DMS53 treated with DMSO at 0.1 percent for 48 hours (cell line): ENCODE data around the gene PET100.

Experiments used
- DNase-seq: peaks from one replicate; lab custom pipeline; 2025; ENCODE audit not compliant: unreplicated experiment; lab: John Stamatoyannopoulos, UW

PET100 gene

DNA sequence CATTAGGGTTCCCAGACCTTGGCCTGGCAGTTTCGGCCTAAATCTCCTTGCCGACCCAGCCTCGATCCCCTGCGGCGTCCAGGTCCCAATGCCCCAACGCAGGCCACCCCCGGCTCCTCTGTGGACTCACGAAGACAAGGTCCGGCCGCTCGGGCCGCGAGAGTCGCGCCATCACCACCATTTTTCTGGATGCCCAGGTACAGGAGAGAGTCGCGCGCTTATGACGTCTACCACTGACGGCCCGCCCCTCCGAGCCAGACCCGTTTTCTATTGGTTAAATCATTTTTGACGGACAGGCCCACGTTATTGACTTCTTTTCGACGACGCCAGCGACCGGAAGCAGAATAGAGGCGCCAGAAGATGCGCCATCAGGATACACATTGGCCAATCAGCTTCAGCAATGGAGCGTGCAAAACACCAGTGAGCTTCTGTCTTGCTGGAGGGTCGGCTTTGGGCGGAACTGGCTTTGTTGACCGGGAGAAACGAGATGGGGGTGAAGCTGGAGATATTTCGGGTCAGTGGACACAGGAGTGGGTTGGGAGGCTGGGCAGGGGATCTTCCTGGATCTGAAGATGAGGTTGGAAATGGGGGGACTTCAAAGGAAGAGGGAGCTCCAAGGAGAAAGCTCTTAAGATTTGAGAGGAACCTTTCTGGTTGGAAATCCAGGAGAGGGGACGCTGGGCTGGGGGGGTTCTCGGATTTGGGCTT, at the start of gene PET100, which contains the start of gene XAB2:
TSS of gene PET100 (plus strand) at position 447 of the 708 bp plus-strand sequence. CDS start at position 488, 41 bp downstream.
TSS of gene XAB2 (minus strand) at position 199 of the 708 bp plus-strand sequence. CDS start at position 181, 18 bp downstream.
- DNase-seq: peak; percentile 92

GRCh38 chr19:7582446-7582845, 47.1 kb upstream of the PET100 start:
- no peak for DNase-seq

DNA sequence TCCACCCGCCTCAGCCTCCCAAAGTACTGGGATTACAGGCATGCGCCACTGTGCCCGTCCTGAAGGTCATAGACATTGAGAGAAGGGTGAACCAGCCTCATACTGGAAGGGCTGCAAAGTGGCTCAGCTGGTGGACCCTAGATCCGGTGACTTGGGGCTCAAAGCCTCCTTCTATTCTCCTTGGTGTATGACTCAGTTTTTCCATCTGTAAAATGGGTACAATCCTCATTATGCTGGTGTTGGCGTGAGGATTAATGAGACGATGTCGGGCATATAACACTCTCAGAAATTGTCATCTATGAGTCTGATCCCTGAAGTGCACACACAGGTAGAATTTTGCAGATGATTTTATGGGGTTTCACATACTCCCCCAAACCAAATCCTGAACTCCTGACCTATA, 39.8 kb upstream of the PET100 start:
- no peak for DNase-seq

GRCh38 chr19:7590256-7590655, 39.3 kb upstream of the PET100 start:
- DNase-seq: no peak

DNA sequence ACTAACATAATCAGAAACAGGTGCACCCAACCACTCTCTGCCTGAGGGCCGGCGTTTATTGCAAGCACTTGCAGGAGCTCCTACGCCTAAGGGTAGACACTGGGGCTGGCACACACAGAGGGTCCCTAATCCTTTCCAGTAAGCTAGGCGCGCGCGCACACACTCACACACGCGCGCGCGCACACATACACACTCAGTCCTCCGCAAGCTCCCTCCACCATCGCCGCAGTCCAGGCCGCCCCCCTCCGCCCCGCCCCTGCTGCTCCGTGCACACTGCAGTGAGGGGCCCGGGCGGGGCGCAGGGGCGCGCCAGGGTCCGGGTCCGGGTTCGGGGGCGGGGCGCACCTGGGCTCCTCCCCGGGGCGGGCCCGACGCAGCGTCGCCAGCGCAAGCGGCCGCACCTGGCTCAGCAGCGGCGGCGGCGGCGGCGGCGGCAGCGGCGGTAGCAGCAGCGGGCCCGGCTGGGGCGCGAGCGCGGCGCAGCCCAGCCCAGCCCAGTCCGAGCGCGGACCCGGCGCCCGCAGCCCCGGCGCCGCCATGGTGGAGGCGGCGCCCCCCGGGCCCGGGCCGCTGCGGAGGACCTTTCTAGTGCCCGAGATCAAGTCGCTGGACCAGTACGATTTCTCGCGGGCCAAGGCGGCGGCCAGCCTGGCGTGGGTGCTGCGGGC, 34.0 kb upstream of the PET100 start, which contains the start of gene CAMSAP3:
TSS of gene CAMSAP3 (plus strand) at position 398 of the 668 bp plus-strand sequence. CDS start at position 538, 140 bp downstream.
- peak; percentile 7 for DNase-seq

GRCh38 chr19:7596211-7596937, 33.2 kb upstream of the PET100 start:
- DNase-seq: no peak

- no peak for DNase-seq
Observed at GRCh38 chr19:7597689-7598088, 31.9 kb upstream of the PET100 start.

DNA sequence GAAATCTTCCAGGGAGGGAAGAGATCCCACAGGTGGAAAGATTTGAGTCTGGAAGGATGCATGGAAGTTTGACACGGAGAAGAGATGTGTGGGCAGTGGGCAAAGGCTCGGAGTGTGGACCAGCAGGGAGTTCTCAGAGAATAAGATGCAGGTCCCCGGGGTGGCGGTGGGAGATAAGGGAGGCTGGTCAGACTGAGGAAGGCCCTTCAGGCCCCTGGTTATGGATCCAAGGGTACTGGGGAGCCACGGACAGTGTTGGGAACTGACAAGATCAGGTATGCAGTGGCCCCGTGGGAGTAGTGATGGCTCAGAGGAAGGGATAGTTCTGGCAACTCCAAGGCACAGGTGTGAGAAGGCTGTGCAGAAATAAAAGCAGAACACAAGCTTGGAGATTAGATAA, 31.4 kb upstream of the PET100 start:
- no peak for DNase-seq

DNA sequence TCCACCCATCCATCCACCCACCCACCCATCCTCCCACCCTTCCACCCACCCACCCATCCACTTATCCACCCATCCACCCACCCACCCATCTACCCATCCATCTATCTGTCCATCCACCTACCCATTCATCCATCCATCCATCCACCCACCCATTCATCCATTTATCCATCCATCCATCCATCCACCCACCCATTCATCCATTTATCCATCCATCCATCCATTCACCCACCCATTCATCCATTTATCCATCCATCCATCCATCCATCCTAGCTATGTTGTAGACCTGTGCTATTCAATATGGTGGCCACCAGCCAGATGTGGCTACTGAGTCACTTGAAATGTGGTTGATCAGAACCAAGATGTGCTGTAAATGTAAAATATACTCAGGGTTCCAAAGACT, 28.9 kb upstream of the PET100 start:
- DNase-seq: no peak

- no peak for DNase-seq
Observed at GRCh38 chr19:7602240-7602934, 27.2 kb upstream of the PET100 start.

DNA sequence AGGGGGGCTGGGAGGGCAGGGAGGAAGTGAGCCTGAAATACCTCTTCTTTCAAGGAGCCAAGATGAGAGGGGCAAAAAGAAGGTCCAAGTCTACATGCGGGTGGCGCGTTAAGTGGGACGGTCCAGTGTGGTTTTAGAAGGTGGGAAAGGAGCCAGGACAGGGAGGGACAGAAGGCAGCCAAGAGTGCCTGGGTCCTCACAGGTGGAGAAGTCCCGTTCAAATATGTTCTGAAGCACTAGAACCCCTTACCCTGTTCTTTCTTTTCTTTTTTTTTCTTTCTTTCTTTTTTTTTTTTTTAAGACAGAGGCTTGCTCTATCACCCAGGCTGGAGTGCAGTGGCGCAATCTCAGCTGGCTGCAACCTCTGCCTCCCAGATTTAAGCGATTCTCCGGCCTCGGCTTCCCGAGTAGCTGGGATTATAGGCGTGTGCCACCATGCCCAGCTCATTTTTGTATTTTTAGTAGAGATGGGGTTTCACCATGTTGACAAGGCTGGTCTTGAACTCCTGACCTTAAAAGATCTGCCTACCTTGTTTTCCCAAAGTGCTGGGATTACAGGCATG, 26.6 kb upstream of the PET100 start:
- no peak for DNase-seq

- DNase-seq: no peak
Observed at GRCh38 chr19:7603919-7604318, 25.7 kb upstream of the PET100 start.

GRCh38 chr19:7605490-7606222, 23.9 kb upstream of the PET100 start:
- no peak for DNase-seq

- no peak for DNase-seq
Observed at GRCh38 chr19:7606289-7606688, 23.3 kb upstream of the PET100 start.

DNA sequence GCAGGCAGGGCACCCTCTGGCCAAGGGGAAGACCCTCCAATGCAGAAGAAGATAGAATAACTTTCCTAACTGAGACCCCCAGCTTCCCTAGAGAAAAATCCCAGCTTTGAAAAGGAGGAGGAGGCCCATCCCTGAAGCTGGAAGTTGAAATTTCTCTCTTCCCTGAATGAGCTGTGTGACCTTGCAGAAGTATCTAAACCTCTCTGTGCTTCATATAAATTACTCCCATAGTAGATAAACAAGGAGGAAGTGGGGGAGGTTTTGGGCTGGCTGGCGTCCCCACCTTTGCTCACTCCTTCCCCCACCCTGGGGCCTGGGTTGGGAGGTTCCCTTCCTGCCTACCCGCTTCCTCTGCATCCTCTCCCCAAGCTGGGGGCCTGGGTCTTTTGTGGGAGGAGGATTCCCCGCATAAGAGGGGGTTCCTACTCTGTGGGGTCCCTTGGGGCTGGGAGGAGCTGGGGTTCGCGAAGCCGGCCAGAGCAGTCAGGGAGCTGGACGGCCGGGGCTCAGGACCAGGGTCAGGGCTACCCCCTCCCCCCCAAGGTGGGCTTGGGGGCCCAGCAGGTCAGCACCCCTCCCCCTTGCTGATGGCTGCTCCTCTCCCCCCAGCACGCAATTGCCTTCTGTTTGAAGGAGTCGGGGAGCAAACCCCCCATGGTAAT, 22.2 kb upstream of the PET100 start:
- DNase-seq: no peak

GRCh38 chr19:7607874-7608560, 21.6 kb upstream of the PET100 start:
- no peak for DNase-seq

GRCh38 chr19:7610491-7611240, 18.9 kb upstream of the PET100 start:
- no peak for DNase-seq

- DNase-seq: no peak
Observed at GRCh38 chr19:7611541-7612279, 17.9 kb upstream of the PET100 start.
